Measurements from ENCODE around the gene COX20. TPM values are rescaled to one million over a fixed set of nuclear protein-coding genes. Genes with fewer than 3 reads are reported as not detected.

The COX20 gene
- total and polyA plus RNA-seq, 2 of the 13 experiments (the other 11 are each of a cell fraction or from before 2014, with no cell fraction given): 34.4 to 95.8 TPM

GRCh38 chr1:244874974-244875579 is 39.6 kb downstream of the COX20 start:
- no peak for DNase-seq (ENCODE audit: low spot score)
- Histone ChIP-seq H4K20me1 (ENCODE audit: insufficient read depth, low read length) (no peaks in the 10 kb centered on the region), H3K27ac (ENCODE audit: extremely low read length, insufficient read depth, low read length) (no peak overlapping the region), H3K36me3 (replicated peaks in 1 of 2; ENCODE audit: control insufficient read depth in 1 of 2, insufficient read depth in 2 of 2, low read length in 2 of 2) (no peaks in the 10 kb centered on the region), H3K4me1 (ENCODE audit: insufficient read depth, low read length) (peaks cover 13% of the 10 kb centered on the region), H3K79me2 (ENCODE audit: insufficient read depth, low read length) (no peaks in the 10 kb centered on the region), H2AFZ (ENCODE audit: low read length) (no peak overlapping the region), H3K9me3 (ENCODE audit: low read length) (no peaks in the 10 kb centered on the region), H3K27me3 (ENCODE audit: control insufficient read depth in 1 of 2, insufficient read depth in 2 of 2, low read length in 2 of 2) (peaks cover 0 to 3% of the 10 kb centered on the region in 2 experiments; a peak in 2 of 5 replicates), H3K9ac (ENCODE audit: insufficient read depth, low read depth, low read length) (no peak overlapping the region), H3K4me3 (replicated peaks in 1 of 3; ENCODE audit: insufficient read depth in 1 of 3, low read depth in 2 of 3, low read length in 3 of 3) (no peak overlapping the region), H3K4me2 (ENCODE audit: low read depth, low read length) (no peak overlapping the region)
- POLR2A ChIA-PET: no interaction called here
- TF ChIP-seq GTF2F1 (IDR thresholded peaks at IDR 0.05; ENCODE audit: low read length) (no peak), KDM5A (IDR thresholded peaks at IDR 0.05; ENCODE audit: borderline replicate concordance, low read length) (no peak), HNRNPL (IDR thresholded peaks at IDR 0.05; ENCODE audit: low read depth, low read length) (no peak), CCAR2 (optimal IDR thresholded peaks at IDR 0.05; ENCODE audit: low read depth, low read length) (no peak)
- in situ Hi-C loops (cut with HindIII; ENCODE audit: extremely low pct_ligation_motif_present, low pct_unique_long_range_greater_than_20kb): no loop called here
- WGBS (ENCODE audit: low lambda C conversion rate): 25% methylated on average over 7 of the region's 7 CpGs
- BruUV-seq (replicated peaks): no TSS peak
- FAIRE-seq: no peak
- ATAC-seq: 0 out of 3 replicates have a peak, but pooled peaks have one; percentile 36
- intact Hi-C loops (cut with micrococcal nuclease; ENCODE audit: unreplicated experiment): no loop called here
- CTCF ChIA-PET (ENCODE audit: low intra/inter-chr PET ratio, low total read pairs): no interaction called here

DNA sequence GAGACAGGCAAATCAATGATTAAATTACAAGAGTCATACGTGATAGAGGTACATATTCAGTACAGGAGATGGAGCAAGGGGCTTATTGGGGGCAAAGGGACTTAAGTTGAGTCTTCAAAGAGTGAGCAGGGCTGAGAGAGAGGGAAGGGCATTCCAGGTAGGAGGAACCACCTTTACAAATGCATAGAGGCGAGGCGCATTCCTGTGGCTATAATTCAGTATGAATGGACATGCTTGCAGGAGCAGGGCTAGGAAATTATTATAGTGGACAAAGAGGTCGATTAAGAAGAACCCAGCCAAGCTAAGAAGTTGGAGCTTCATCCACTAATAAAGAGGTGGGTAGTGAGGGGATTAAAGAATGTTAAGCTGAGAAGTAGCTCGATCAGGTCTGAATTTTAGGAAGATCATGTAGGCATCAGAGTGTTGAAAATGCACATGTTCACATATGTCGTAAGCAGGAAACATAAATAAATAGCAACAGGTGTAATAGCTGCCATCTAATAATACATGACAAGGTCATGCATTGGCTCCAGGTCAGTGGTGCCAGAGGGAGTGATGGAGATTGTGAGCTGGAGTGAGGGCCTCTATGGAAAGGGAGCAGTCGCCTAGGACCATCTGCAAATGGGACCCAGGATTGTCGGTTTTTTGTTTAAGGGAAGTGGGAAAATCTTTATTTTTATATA is 40.9 kb downstream of the COX20 start:
- ChIA-PET POLR2A (no interaction called here), CTCF (ENCODE audit: low intra/inter-chr PET ratio, low total read pairs) (no interaction called here)
- DNase-seq (ENCODE audit: low spot score): no peak
- intact Hi-C loops (cut with micrococcal nuclease; ENCODE audit: unreplicated experiment): no loop called here
- Histone ChIP-seq H3K79me2 (ENCODE audit: insufficient read depth, low read length) (no peaks in the 10 kb centered on the region), H4K20me1 (ENCODE audit: insufficient read depth, low read length) (no peaks in the 10 kb centered on the region), H3K27ac (ENCODE audit: extremely low read length, insufficient read depth, low read length) (no peak overlapping the region), H2AFZ (ENCODE audit: low read length) (no peak overlapping the region), H3K27me3 (ENCODE audit: control insufficient read depth in 1 of 2, insufficient read depth in 2 of 2, low read length in 2 of 2) (peaks cover 0 to 3% of the 10 kb centered on the region in 2 experiments; a peak in 2 of 5 replicates), H3K4me2 (ENCODE audit: low read depth, low read length) (no peak overlapping the region), H3K4me3 (replicated peaks in 1 of 3; ENCODE audit: insufficient read depth in 1 of 3, low read depth in 2 of 3, low read length in 3 of 3) (no peak overlapping the region), H3K9ac (ENCODE audit: insufficient read depth, low read depth, low read length) (no peak overlapping the region), H3K4me1 (ENCODE audit: insufficient read depth, low read length) (peaks cover 9% of the 10 kb centered on the region), H3K36me3 (replicated peaks in 1 of 2; ENCODE audit: control insufficient read depth in 1 of 2, insufficient read depth in 2 of 2, low read length in 2 of 2) (no peaks in the 10 kb centered on the region), H3K9me3 (ENCODE audit: low read length) (no peaks in the 10 kb centered on the region)
- TF ChIP-seq CSRNP1 (CRISPR knock-in tag; IDR thresholded peaks at IDR 0.05) (no peak), ATF7-NPFF (CRISPR knock-in tag; IDR thresholded peaks at IDR 0.05; ENCODE audit: low read depth) (no peak), BATF2 (CRISPR knock-in tag; IDR thresholded peaks at IDR 0.05) (no peak), ZNF441 (CRISPR knock-in tag; IDR thresholded peaks at IDR 0.05; ENCODE audit: borderline replicate concordance) (no peak), ZNF121 (CRISPR knock-in tag; IDR thresholded peaks at IDR 0.05) (no peak), ARNT (IDR thresholded peaks at IDR 0.05) (no peak), SMARCC2 (IDR thresholded peaks at IDR 0.05) (no peak)
- TF ChIP-seq, protein P1, sequence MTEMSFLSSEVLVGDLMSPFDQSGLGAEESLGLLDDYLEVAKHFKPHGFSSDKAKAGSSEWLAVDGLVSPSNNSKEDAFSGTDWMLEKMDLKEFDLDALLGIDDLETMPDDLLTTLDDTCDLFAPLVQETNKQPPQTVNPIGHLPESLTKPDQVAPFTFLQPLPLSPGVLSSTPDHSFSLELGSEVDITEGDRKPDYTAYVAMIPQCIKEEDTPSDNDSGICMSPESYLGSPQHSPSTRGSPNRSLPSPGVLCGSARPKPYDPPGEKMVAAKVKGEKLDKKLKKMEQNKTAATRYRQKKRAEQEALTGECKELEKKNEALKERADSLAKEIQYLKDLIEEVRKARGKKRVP (CRISPR knock-in tag; IDR thresholded peaks at IDR 0.05): no peak
- ATAC-seq: no peak
- in situ Hi-C loops (cut with HindIII; ENCODE audit: extremely low pct_ligation_motif_present, low pct_unique_long_range_greater_than_20kb): no loop called here
- WGBS (ENCODE audit: low lambda C conversion rate): 60% methylated on average over 8 of the region's 8 CpGs
- BruUV-seq (replicated peaks): no TSS peak
- no peak for FAIRE-seq

Data from HepG2 (cell line).